CD4-positive, alpha-beta T cell (primary cell): ENCODE data around the gene FDX2. TPM values are rescaled to one million over a fixed set of nuclear protein-coding genes. Genes with fewer than 3 reads are reported as not detected.
"Not testable (repeated sequence)": the region's sequence is repeated elsewhere in the genome, so short reads cannot be mapped to it uniquely, and the experiment has no call there.

Experiments
- ATAC-seq: fragments of 200-7000 bp; cut with Tn5 transposase; one replicate; pipeline ENCODE4 v1.10.0; 2022; ENCODE audit warnings: mild to moderate bottlenecking; ENCODE audit not compliant: poor library complexity
- CTCF ChIA-PET: fragments of 350-600 bp; sonication (Branson Sonifier 250); formaldehyde crosslinking; loops from one replicate; lab custom pipeline; 2021; ENCODE audit warnings: antibody characterized with exemption, inconsistent platforms; lab: Charles Lee
- POLR2A ChIA-PET: fragments of 350-600 bp; sonication (Branson Sonifier 250); formaldehyde crosslinking; loops from one replicate; lab custom pipeline; 2021; ENCODE audit warnings: antibody characterized with exemption, inconsistent platforms; lab: Charles Lee
- DNase-seq, 14 experiments: peaks; one replicate each; pipeline ENCODE4 v3.0.0-alpha.2; 2013 to 2020; ENCODE audit warnings: mixed read lengths in 2 of 14
- H3K27ac ChIP-seq, 2 donors: one replicate each; pipeline versions ENCODE4 v1.5.1 to v1.7.0; 2013; ENCODE audit warnings: low read length in 2 of 2, low read depth in 1 of 2, mild to moderate bottlenecking in 1 of 2
- H3K27me3 ChIP-seq, 2 experiments: 1 replicate in 1 of 2; 2 replicates in 1 of 2; pipeline versions ENCODE4 v1.6.1 to v1.7.0; 2013; ENCODE audit warnings: low read length in 2 of 2, control low read depth in 1 of 2, mild to moderate bottlenecking in 1 of 2, moderate library complexity in 1 of 2; ENCODE audit not compliant: insufficient read depth in 2 of 2, control insufficient read depth in 1 of 2
- H3K36me3 ChIP-seq: one replicate; pipeline ENCODE4 v1.6.1; 2013; ENCODE audit warnings: low read length, control low read depth; ENCODE audit not compliant: insufficient read depth
- H3K4me1 ChIP-seq: one replicate; pipeline ENCODE4 v1.6.1; 2013; ENCODE audit warnings: low read length, control low read depth; ENCODE audit not compliant: insufficient read depth
- H3K4me3 ChIP-seq: one replicate; pipeline ENCODE4 v1.5.1; 2013; ENCODE audit warnings: mild to moderate bottlenecking, low read length, moderate library complexity
- H3K9me3 ChIP-seq, 2 experiments: 1 replicate in 1 of 2; 2 replicates in 1 of 2; pipeline versions ENCODE4 v1.6.1 to v1.7.0; 2013; ENCODE audit warnings: low read length in 2 of 2, mild to moderate bottlenecking in 2 of 2, control low read depth in 1 of 2, moderate library complexity in 1 of 2; ENCODE audit not compliant: control insufficient read depth in 1 of 2, insufficient read depth in 1 of 2
- H3K27ac Mint-ChIP-seq: one replicate; pipeline ENCODE4 v1.8.0; 2020; ENCODE audit warnings: mixed read lengths
- H3K27me3 Mint-ChIP-seq: one replicate; pipeline ENCODE4 v1.8.0; 2021; ENCODE audit warnings: mixed read lengths
- H3K36me3 Mint-ChIP-seq: one replicate; pipeline ENCODE4 v1.8.0; 2021; ENCODE audit warnings: low read depth, mixed read lengths
- H3K4me1 Mint-ChIP-seq: one replicate; pipeline ENCODE4 v1.8.0; 2021; ENCODE audit warnings: low read depth, mixed read lengths
- H3K4me3 Mint-ChIP-seq: one replicate; pipeline ENCODE4 v1.8.0; 2020; ENCODE audit warnings: mild to moderate bottlenecking, mixed read lengths
- H3K9me3 Mint-ChIP-seq: one replicate; pipeline ENCODE4 v1.8.0; 2020; ENCODE audit warnings: mixed read lengths
- intact Hi-C, 2 experiments: fragments of 100-400 bp; cut with DNase I in 1 of 2; cut with micrococcal nuclease in 1 of 2; formaldehyde crosslinking; loops; one replicate each; pipeline versions ENCODE4 v1.15.1 to v1.9.0; 2023 to 2025; cut with DNase I, micrococcal nuclease
- total RNA-seq, 174 experiments: library from RNA in 2 of 174; stranded (reverse) in 2 of 174; gene quantifications; one replicate each; pipeline ENCODE4 v1.2.3 and lab custom pipeline; 2021 to 2026
- TF ChIP-seq, protein P1 (sequence below): fragments of 200-600 bp; IDR thresholded peaks from one replicate; pipeline ENCODE4 v1.8.0; 2022; ENCODE audit warnings: antibody characterized with exemption, mild to moderate bottlenecking

Gene FDX2
- total RNA-seq, 2 experiments from 2014 or later = 1.2 to 1.9 TPM

DNA sequence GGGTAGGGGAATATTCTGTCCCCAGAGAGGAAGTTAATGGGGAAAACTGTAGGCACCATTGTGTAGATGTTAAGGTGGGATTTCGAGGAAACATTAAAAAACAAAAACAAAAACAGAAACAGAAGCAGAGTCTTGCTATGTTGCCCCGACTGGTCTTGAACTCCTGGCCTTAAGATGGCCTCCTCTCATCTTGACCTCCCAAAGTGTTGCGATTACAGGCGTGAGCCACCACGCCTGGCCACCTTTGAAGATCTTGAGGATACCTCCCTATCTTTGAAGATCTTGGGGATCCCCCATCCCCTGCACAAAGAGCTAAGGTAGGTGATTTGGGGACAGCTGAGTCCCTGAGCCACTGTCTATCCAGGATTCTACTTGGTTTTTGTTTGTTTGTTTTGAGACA is 24.2 kb upstream of the FDX2 start:
- Mint-ChIP-seq H3K9me3 (no peaks in the 10 kb centered on the region), H3K27me3 (no peaks in the 10 kb centered on the region), H3K4me3 (peak overlapping the region; percentile 95), H3K27ac (peak overlapping the region; percentile 90), H3K4me1 (peaks cover 22% of the 10 kb centered on the region), H3K36me3 (peaks cover 8% of the 10 kb centered on the region)
- ATAC-seq = no peak
- ChIA-PET CTCF (no interaction called here), POLR2A (no interaction called here)
- Histone ChIP-seq H3K27ac (peak overlapping the region; percentile 16 to 80), H3K9me3 (no peaks in the 10 kb centered on the region), H3K4me1 (peaks cover 49% of the 10 kb centered on the region), H3K36me3 (peaks cover 14% of the 10 kb centered on the region), H3K27me3 (no peaks in the 10 kb centered on the region), H3K4me3 (peak overlapping the region; percentile 94)
- DNase-seq = peak in 1 of 14 experiments; percentile 35
- TF ChIP-seq, protein P1, sequence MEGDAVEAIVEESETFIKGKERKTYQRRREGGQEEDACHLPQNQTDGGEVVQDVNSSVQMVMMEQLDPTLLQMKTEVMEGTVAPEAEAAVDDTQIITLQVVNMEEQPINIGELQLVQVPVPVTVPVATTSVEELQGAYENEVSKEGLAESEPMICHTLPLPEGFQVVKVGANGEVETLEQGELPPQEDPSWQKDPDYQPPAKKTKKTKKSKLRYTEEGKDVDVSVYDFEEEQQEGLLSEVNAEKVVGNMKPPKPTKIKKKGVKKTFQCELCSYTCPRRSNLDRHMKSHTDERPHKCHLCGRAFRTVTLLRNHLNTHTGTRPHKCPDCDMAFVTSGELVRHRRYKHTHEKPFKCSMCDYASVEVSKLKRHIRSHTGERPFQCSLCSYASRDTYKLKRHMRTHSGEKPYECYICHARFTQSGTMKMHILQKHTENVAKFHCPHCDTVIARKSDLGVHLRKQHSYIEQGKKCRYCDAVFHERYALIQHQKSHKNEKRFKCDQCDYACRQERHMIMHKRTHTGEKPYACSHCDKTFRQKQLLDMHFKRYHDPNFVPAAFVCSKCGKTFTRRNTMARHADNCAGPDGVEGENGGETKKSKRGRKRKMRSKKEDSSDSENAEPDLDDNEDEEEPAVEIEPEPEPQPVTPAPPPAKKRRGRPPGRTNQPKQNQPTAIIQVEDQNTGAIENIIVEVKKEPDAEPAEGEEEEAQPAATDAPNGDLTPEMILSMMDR = no peak
- intact Hi-C loops = no loop called here

DNA sequence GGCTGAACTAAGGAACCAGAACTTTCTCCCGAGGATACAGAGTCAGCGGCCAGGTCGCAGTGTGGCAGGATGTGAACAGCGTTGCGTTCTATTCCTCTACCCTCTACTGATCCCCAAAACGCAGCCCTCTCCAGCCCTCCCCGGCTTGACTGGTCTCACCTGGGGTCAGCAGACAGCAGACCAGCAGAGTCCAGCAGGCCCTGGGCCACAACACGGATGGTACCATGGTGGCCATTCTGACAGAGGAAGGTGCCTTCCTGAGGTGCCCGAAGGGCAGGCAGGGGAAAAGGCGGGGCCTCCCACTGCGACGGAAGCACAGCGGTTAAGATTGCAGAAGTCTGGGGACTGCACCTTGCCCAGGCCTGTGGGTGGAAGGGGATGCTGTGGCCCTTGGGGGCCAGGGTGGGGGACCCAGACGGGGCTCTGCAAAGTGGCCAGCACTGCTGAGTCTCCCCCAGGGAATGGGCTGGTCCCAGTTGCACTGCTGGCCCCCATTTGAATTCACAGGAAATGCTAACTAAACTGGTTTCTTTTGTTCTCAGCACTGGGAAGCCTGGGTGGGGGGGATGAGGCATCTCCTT is 23.7 kb upstream of the FDX2 start, which contains the start of gene ICAM3:
Gene ICAM3 (minus strand): TSS at position 245 of the 581 bp plus-strand sequence. CDS start 10 bp downstream, at position 235.
- Mint-ChIP-seq H3K27me3 (no peaks in the 10 kb centered on the region), H3K9me3 (no peaks in the 10 kb centered on the region), H3K27ac (peak within 1 kb of the TSS; percentile 90), H3K4me1 (peaks cover 22% of the 10 kb centered on the region), H3K4me3 (peak within 1 kb of the TSS; percentile 95), H3K36me3 (peaks cover 8% of the 10 kb centered on the region)
- Histone ChIP-seq H3K36me3 (peaks cover 19% of the 10 kb centered on the region), H3K9me3 (no peaks in the 10 kb centered on the region), H3K4me3 (peak within 1 kb of the TSS; percentile 94), H3K27me3 (no peaks in the 10 kb centered on the region), H3K4me1 (peaks cover 53% of the 10 kb centered on the region), H3K27ac (peak within 1 kb of the TSS; percentile 16 to 80)
- POLR2A ChIA-PET = no interaction called here
- TF ChIP-seq, protein P1 = no peak
- ATAC-seq = peak; percentile 91
- CTCF ChIA-PET = no interaction called here
- intact Hi-C loops = no loop called here
- DNase-seq = peak; percentile 33 to 75 (median 58)

DNA sequence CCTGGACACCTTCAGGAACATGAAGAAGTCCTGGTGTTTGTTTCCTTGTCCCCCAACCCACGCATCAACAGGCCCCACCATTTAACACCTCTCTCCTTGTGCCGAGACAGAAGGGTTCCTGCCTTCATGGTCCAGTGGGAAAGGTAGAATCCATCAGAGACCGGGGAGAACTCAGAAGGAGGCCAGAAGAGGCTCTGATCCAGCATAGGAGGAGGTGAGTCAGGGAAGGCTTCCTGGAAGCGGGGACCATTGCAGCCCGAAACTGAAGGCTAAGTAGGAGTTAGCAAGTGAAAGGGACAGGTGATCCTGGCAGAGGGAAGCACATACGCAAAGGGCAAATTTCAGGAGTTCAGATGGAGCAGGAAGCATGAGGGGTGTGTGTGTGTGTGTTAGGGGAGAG is 23.1 kb upstream of the FDX2 start:
- Histone ChIP-seq H3K4me3 (peak overlapping the region; percentile 94), H3K36me3 (peaks cover 24% of the 10 kb centered on the region), H3K27me3 (no peaks in the 10 kb centered on the region), H3K4me1 (peaks cover 58% of the 10 kb centered on the region), H3K27ac (peak overlapping the region; percentile 16 to 80), H3K9me3 (no peaks in the 10 kb centered on the region)
- Mint-ChIP-seq H3K9me3 (no peaks in the 10 kb centered on the region), H3K27me3 (no peaks in the 10 kb centered on the region), H3K36me3 (peaks cover 8% of the 10 kb centered on the region), H3K4me1 (peaks cover 22% of the 10 kb centered on the region), H3K27ac (peak overlapping the region; percentile 90), H3K4me3 (peak overlapping the region; percentile 95)
- TF ChIP-seq, protein P1 = no peak
- ATAC-seq = no peak
- intact Hi-C loops = no loop called here
- ChIA-PET POLR2A (no interaction called here), CTCF (no interaction called here)
- no peak for DNase-seq

DNA sequence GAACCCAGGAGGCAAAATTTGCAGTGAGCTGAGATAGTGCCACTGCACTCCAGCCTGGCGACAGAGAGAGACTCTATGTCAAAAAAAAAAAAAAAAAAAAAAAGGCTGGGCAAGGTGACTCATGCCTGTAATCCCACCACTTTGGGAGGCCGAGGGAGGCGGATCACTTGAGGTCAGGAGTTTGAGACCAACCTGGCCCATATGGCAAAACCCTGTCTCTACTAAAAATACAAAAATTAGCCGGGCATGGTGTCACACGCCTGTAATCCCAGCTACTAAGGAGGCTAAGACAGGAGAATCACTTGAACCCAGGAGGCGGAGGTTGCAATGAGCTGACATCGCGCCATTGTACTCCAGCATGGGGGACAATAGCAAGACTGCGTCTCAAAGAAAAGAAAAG is 20.9 kb upstream of the FDX2 start:
- H3K9me3 Mint-ChIP-seq, H3K27ac ChIP-seq, POLR2A ChIA-PET, H3K9me3 ChIP-seq, H3K4me3 ChIP-seq, intact Hi-C loops, H3K27me3 Mint-ChIP-seq, ATAC-seq, H3K27ac Mint-ChIP-seq, H3K27me3 ChIP-seq, CTCF ChIA-PET, DNase-seq: not testable (repeated sequence)
- Mint-ChIP-seq H3K4me1 (peaks cover 43% of the 10 kb centered on the region), H3K4me3 (peak overlapping the region; percentile 20), H3K36me3 (peaks cover 27% of the 10 kb centered on the region)
- H3K36me3 ChIP-seq = peaks cover 24% of the 10 kb centered on the region
- peaks cover 76% of the 10 kb centered on the region for H3K4me1 ChIP-seq
